Upper lobe of left lung (tissue), 6 donors: ENCODE results near the gene PNPLA5. TPM values are rescaled to one million over a fixed set of nuclear protein-coding genes. Genes with fewer than 3 reads are reported as not detected.

Experiments used
- ATAC-seq, 2 donors: fragments of 200-7000 bp; cut with Tn5 transposase; one replicate each; pipeline ENCODE4 v1.9.1; 2022; ENCODE audit warnings: mild to moderate bottlenecking in 2 of 2, moderate library complexity in 2 of 2; ENCODE audit not compliant: low FRiP score in 2 of 2
- DNase-seq, 2 donors: peaks; one replicate each; pipeline ENCODE4 v3.0.0-alpha.2; 2019 to 2020
- H3K27ac ChIP-seq, 4 donors: fragments of 200-600 bp; sonication (generic); one replicate each; pipeline ENCODE4 v1.5.1; 2016 to 2019
- H3K27me3 ChIP-seq, 4 donors: fragments of 200-600 bp; sonication (generic); one replicate each; pipeline ENCODE4 v1.5.1; 2017 to 2019
- H3K36me3 ChIP-seq, 4 donors: fragments of 200-600 bp; sonication (generic); one replicate each; pipeline ENCODE4 v1.5.1; 2016 to 2019
- H3K4me1 ChIP-seq, 4 donors: fragments of 200-600 bp; sonication (generic); one replicate each; pipeline ENCODE4 v1.5.1; 2018 to 2019
- H3K4me3 ChIP-seq, 4 donors: fragments of 200-600 bp; sonication (generic); one replicate each; pipeline ENCODE4 v1.5.1; 2017 to 2019; ENCODE audit warnings: mild to moderate bottlenecking in 2 of 4, moderate library complexity in 1 of 4
- H3K9me3 ChIP-seq, 4 donors: fragments of 200-600 bp; sonication (generic); one replicate each; pipeline ENCODE4 v1.5.1; 2018 to 2019
- EP300 ChIP-seq, 4 donors: sonication (generic); formaldehyde crosslinking; IDR thresholded peaks; one replicate each; pipeline ENCODE4 v1.5.1; 2017; ENCODE audit warnings: antibody characterized with exemption in 4 of 4, control low read depth in 2 of 4
- POLR2A ChIP-seq, 4 donors: fragments of 450-650 bp; IDR thresholded peaks; one replicate each; pipeline ENCODE4 v1.5.1; 2016 to 2017; ENCODE audit warnings: antibody characterized with exemption in 4 of 4, mild to moderate bottlenecking in 2 of 4
- POLR2AphosphoS5 ChIP-seq, 2 donors: sonication (generic); formaldehyde crosslinking; IDR thresholded peaks; one replicate each; pipeline ENCODE4 v1.5.1; 2017; ENCODE audit warnings: antibody characterized with exemption in 2 of 2
- WGBS, 2 donors: methylation state at CpG; one replicate each; pipeline ENCODE4 v1.1.5; 2017 to 2018; 5-methylcytosine and 5-hydroxymethylcytosine counted together
- total RNA-seq, 6 donors: library from RNA; depleted of rRNA in 4 of 6; stranded (reverse); fragments of >200 nt in 4 of 6; gene quantifications; one replicate each; pipeline versions ENCODE4 v1.1.0 to v1.2.1, GENCODE V29; 2016 to 2021
- TF ChIP-seq, protein P1 (sequence below), 6 experiments: fragments of 450-650 bp in 4 of 6; fragments of 200-600 bp in 2 of 6; sonication (generic) in 2 of 6; IDR thresholded peaks; one replicate each; pipeline ENCODE4 v1.5.1; 2016 to 2019; ENCODE audit warnings: antibody characterized with exemption in 6 of 6
- donor health status: DM: no; HTN: no; CAD: no; lungs with moderate emphysema.
- donor health status: DM: no; HTN: yes; CAD: no; lungs with severe emphysema.

Gene PNPLA5
- total RNA-seq, 6 donors from 2014 or later: not detected

DNA sequence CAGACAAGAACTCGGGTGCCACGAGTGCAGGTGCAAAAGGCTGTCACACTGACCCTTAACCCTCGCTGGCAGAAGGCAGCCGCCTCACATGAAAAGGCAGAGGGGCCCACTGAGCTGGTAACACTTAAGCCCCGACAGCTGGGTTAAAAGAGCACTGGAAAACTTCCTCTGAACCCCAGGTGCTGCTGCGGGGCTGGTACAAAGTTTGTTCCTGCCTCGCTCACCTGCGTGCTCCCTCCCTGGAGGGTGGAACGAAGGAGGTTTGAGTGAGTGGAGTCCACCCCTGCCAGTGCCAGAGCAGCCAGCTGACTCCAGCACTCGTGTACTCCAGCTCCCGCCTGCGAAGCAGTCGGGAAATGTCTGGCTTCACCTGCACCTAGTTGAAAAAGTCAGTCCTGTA, 42.1 kb downstream of the PNPLA5 start:
- no peak for ATAC-seq
- no peak for DNase-seq
- TF ChIP-seq, protein P1, sequence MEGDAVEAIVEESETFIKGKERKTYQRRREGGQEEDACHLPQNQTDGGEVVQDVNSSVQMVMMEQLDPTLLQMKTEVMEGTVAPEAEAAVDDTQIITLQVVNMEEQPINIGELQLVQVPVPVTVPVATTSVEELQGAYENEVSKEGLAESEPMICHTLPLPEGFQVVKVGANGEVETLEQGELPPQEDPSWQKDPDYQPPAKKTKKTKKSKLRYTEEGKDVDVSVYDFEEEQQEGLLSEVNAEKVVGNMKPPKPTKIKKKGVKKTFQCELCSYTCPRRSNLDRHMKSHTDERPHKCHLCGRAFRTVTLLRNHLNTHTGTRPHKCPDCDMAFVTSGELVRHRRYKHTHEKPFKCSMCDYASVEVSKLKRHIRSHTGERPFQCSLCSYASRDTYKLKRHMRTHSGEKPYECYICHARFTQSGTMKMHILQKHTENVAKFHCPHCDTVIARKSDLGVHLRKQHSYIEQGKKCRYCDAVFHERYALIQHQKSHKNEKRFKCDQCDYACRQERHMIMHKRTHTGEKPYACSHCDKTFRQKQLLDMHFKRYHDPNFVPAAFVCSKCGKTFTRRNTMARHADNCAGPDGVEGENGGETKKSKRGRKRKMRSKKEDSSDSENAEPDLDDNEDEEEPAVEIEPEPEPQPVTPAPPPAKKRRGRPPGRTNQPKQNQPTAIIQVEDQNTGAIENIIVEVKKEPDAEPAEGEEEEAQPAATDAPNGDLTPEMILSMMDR (IDR thresholded peaks at IDR 0.05): no peak
- TF ChIP-seq POLR2A (IDR thresholded peaks at IDR 0.05) (no peak), EP300 (IDR thresholded peaks at IDR 0.05) (no peak), POLR2AphosphoS5 (IDR thresholded peaks at IDR 0.05) (no peak)
- no peaks in the 10 kb centered on the region for H3K36me3 ChIP-seq
- no peaks in the 10 kb centered on the region for H3K4me1 ChIP-seq
- no peaks in the 10 kb centered on the region for H3K9me3 ChIP-seq
- no peak overlapping the region for H3K4me3 ChIP-seq
- WGBS, 2 donors: 70 to 80% methylated on average over 4 to 13 of the region's 13 CpGs
- no peaks in the 10 kb centered on the region for H3K27me3 ChIP-seq
- H3K27ac ChIP-seq: no peak overlapping the region

GRCh38 chr22:43848366-43849171, 43.2 kb downstream of the PNPLA5 start:
- H3K27ac ChIP-seq: no peak overlapping the region
- H3K36me3 ChIP-seq: no peaks in the 10 kb centered on the region
- DNase-seq: peak; percentile 5 to 45
- no peak overlapping the region for H3K4me3 ChIP-seq
- H3K9me3 ChIP-seq: no peaks in the 10 kb centered on the region
- ATAC-seq: no peak
- no peaks in the 10 kb centered on the region for H3K27me3 ChIP-seq
- 51 to 60% methylated on average over 1 to 14 of the region's 16 CpGs for WGBS, 2 donors
- no peak for TF ChIP-seq EP300 (IDR thresholded peaks at IDR 0.05)
- TF ChIP-seq POLR2A (IDR thresholded peaks at IDR 0.05): no peak
- TF ChIP-seq POLR2AphosphoS5 (IDR thresholded peaks at IDR 0.05): no peak
- TF ChIP-seq, protein P1 (IDR thresholded peaks at IDR 0.05): no peak
- H3K4me1 ChIP-seq: no peaks in the 10 kb centered on the region

- ATAC-seq: no peak
Measured at GRCh38 chr22:43847376-43848289, 44.2 kb downstream of the PNPLA5 start.

DNA sequence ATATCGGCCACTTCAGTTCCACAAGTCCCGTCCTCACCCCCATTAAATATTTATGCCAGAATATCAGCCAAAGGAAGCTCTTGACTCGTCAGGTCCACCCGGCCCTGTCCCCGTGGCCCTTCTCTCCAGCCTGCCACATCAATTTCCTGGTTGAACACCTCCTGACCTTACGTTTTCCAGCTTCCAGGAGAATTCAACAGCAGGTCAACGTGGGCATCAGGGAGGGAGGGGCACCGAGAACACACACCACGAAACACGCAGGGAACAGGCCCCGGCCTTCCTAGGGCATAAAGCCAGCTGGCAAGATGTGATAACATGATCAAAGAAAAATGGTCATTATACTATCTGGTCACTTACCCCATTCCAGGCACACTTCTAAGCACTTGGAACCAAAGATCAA, 44.8 kb downstream of the PNPLA5 start:
- Histone ChIP-seq H3K4me1 (no peaks in the 10 kb centered on the region), H3K27me3 (no peaks in the 10 kb centered on the region), H3K9me3 (no peaks in the 10 kb centered on the region), H3K36me3 (no peaks in the 10 kb centered on the region), H3K4me3 (no peak overlapping the region), H3K27ac (no peak overlapping the region)
- DNase-seq (no peak), ATAC-seq (no peak)
- TF ChIP-seq, protein P1 (IDR thresholded peaks at IDR 0.05): no peak
- TF ChIP-seq EP300 (IDR thresholded peaks at IDR 0.05): no peak
- TF ChIP-seq POLR2A (IDR thresholded peaks at IDR 0.05): no peak
- TF ChIP-seq POLR2AphosphoS5 (IDR thresholded peaks at IDR 0.05): no peak
- 63 to 69% methylated on average over 10 to 11 of the region's 11 CpGs for WGBS, 2 donors

More at GRCh38 chr22:43847376-43848289, 44.2 kb downstream of the PNPLA5 start:
- WGBS, 2 donors: 79 to 80% methylated on average over 11 to 14 of the region's 14 CpGs
- Histone ChIP-seq H3K27ac (no peak overlapping the region), H3K36me3 (no peaks in the 10 kb centered on the region), H3K4me3 (no peak overlapping the region), H3K9me3 (no peaks in the 10 kb centered on the region), H3K4me1 (no peaks in the 10 kb centered on the region), H3K27me3 (no peaks in the 10 kb centered on the region)
- DNase-seq: peak in 1 of 2 donors; percentile 40
- no peak for TF ChIP-seq EP300 (IDR thresholded peaks at IDR 0.05)
- TF ChIP-seq POLR2AphosphoS5 (IDR thresholded peaks at IDR 0.05): no peak
- TF ChIP-seq, protein P1 (IDR thresholded peaks at IDR 0.05): no peak
- no peak for TF ChIP-seq POLR2A (IDR thresholded peaks at IDR 0.05)
